ENCODE data around the gene PANX2.

Gene PANX2

DNA sequence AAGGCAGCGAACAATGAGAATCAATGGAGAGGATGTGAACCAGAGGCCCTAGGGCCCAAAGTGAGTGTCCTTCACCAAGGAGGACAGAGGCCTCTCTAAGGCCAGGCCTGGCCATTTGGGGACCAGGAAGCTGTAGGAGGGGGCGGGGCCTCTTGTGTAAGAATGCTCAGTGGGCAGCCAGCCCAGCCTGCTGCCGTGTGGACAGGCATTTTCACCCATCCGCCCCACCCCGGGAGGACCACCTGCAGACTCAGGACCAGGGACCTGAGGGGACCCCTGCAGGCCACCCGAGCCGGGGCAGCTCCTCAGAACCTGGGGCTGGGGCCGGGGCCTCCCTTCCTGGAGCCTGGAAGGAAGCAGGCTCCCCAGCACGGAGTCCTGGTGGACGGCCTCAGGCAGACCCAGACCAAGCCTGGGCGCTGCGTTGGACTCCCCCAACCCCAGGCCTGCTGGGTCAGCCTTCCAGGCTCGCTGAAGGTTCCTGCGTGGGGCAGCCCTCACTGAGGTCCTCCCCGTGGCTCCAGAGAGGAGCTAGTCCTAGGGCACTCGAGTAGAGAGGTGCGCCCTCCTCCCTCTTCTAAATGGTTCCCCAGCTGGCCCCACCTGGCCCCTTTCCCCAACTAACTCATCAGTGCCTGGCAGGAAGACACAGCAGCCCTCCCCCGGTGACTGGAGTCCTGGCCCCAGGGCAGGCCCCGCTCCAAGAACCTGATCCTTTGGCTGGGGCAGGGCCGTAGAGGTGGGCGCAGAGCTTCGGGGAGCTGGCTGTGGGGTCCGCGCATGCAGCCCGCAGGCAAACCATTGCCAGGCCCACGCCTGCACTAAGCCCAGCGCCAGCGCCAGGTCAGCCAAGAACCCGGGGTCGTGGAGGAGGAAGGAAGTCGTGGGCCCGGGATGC is 13.7 kb downstream of the PANX2 start:
- peak; percentile 68 for DNase-seq (ENCODE audit: low spot score)

DNA sequence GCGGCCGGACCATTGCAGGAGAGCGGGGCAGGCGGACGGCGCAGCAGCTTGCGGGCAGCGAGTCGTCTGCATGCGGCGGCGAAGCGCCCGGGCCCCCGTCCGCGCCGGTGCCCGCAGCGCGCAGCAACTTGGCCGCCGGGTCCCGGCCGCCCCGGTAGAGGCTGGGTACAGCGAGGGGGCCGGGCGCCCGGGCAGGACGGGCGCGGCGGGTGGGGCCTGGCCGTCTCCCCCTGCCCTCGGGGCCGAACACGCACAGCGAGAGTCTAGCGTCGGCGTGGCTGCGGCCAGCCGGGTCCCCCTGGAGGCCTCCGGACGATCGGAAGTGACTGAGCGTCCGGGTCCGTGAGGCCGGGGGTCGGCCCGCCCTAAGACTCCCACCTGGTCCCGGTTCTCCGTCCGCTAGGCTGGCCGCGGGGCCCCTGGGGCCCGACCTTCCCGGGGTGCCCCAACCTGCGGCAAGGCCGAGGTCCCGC is 14.4 kb downstream of the PANX2 start:
- no peak for DNase-seq (ENCODE audit: low spot score)

DNA sequence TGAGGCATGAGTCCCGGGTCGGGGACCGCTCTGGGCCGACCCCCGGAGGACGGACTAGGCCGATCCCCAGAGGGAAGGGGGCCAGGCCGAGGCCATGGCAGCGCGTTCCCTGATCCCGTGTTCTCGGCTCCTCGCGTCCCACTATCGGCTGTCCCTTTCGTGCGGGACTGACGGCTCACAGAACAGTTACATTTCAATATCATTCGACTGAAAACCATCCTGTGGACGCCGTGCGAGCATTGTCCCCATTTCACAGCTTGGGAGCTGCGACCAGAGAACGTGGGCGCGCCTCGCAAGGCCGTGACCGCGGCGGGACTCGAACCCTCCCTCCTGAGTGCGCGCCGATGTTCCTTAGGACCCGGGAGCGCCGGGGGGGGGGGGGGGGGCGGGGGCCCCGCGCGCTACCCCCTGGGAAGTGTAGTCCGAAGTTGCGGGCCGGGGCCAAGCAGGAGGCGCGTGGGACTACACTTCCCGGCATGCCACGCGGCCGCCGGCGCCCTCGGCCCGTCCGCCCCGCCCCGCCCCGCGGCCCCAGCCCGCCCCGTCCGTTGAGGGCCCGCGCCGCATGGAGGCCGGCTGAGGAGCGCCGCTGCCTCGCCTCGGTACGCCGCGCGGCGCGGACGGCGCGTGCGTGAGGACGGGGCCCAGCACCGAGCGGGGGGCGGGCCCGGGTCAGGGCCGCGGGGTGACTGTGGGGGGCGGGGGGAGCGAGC is 15.0 kb downstream of the PANX2 start, which contains the start of gene TRABD:
TRABD (plus strand) TSS at position 539 of the 713 bp plus-strand sequence. CDS start 7,148 bp downstream, outside the sequence.
- peak; percentile 93 for DNase-seq (ENCODE audit: low spot score)

DNA sequence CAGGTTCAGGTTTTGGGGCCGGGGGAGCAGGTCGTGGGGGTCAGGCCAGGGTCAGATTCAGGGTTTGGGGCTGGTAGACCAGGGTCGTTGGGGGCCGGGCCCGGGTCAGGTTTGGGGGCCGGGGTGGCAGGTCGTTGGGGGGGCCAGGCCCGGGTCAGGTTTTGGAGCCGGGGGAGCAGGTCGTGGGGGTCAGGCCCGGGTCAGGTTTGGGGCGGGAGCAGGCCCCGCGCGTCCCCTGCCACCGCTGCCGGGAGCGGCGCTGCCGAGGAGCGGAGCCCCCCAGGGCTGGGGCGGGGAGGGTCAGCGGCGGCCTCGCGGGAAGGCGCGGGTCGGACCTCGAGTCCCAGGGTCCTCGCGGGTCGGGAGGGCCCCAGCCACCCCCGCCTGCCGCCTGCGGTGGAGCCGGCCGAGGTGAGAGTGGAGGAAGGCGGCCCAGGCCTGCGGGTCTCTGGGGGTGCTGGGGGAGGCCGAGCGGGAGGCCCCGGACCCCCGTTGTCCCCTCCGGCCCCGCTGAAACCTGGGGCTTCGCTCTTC is 15.7 kb downstream of the PANX2 start:
- DNase-seq (ENCODE audit: low spot score): no peak

DNA sequence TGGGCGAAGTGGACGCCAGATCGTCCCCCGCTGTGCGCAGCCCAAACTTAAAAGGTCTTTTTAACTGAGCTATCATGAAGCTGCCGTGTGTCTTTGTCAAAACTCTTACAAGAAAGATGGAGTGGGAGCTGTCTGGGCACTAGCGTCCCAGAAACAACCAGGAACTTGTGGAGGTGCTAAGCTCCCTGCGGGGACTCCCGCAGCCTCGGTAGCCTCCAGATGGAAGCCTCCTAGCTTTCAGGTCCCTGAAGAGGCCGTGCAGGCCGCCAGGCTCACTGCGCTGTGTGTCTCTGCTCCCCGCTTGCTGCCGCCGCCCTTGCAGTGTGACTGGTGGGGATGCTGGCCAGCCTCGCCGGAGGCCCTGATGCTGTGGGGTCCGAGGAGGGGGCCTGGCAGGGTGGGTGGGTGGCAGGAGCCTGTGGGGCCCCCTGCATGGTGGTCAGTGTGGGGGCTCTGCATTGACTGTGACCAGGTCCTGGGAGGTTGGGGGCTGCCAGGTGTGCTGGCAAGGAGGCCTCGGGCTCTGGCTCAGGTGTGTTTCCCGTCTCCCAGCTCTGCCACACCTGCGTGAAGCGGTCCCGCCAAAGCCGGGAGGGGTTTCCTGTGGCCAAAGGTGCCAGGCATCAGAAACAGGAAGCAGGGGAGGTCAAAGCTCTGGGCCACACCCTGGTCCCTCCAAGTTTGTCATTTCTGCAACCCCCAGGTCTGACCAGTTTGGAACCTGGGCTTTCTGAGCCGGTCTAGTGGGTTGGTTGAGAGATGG is 16.4 kb downstream of the PANX2 start:
- no peak for DNase-seq (ENCODE audit: low spot score)

DNA sequence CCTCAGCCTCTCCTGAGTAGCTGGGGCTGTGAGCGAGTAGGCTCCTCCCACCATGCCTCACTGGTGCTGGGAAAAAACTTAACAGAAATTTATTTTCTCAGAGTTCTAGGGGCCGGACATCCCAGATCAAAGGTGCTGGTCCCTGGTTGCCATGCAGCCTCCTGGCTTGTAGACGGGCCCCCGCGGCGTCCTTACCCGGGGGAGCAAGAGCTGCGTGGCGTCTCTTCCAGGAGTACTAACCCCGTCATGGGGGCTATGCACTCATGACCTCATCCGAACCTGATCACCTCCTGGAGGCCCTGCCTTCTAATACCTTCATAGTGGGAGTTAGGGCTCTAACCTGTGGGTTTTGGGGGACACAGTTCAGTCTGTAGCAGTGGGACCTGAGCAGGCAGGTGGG is 17.8 kb downstream of the PANX2 start:
- DNase-seq (ENCODE audit: low spot score): no peak

DNA sequence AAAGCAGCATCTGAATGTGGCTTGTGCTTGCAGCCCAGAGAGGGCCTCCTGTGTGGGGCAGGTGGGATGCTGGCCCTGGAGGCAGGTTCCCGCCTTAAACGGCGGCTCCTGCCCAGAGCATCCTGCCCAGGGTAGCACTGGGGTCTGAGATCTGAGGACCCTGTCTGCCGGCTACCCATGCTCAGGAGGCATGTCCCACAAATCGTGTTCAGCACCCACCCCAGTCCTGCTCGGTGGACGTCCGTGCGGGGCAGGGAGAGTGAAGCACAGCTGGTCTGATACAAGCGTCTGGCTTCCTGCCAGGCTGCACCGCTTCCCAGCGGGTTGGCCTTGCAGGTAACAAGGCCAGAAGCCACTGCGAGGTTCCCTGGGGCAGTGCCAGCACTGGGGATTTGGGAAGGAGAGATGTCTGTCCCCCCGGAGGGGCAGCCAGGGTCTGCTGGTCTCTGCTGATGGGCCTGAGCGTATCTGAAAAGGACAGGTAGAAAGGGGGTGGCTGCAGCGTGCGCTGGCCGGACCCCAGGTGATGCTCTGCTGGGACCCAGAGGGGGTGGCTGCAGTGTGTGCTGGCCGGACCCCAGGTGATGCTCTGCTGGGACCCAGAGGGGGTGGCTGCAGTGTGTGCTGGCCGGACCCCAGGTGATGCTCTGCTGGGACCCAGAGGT is 18.8 kb downstream of the PANX2 start:
- DNase-seq (ENCODE audit: low spot score): no peak

DNA sequence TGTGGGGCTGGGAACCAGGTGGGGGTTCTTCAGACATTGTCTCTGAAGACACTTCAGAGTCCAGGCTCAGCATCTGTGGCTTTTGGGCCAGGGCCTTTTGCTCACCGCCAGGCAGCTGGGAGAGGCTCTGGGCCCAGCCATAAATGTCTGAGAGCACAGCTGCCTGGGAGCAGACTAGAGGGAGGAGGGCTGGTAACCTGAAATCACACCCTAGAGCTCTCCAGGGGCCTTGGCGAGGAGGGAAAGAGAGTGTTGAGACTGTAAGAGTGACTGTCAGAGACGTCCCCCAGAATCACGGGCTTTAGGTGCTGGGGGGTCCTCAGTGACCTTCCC is 19.3 kb downstream of the PANX2 start:
- DNase-seq (ENCODE audit: low spot score): no peak

DNA sequence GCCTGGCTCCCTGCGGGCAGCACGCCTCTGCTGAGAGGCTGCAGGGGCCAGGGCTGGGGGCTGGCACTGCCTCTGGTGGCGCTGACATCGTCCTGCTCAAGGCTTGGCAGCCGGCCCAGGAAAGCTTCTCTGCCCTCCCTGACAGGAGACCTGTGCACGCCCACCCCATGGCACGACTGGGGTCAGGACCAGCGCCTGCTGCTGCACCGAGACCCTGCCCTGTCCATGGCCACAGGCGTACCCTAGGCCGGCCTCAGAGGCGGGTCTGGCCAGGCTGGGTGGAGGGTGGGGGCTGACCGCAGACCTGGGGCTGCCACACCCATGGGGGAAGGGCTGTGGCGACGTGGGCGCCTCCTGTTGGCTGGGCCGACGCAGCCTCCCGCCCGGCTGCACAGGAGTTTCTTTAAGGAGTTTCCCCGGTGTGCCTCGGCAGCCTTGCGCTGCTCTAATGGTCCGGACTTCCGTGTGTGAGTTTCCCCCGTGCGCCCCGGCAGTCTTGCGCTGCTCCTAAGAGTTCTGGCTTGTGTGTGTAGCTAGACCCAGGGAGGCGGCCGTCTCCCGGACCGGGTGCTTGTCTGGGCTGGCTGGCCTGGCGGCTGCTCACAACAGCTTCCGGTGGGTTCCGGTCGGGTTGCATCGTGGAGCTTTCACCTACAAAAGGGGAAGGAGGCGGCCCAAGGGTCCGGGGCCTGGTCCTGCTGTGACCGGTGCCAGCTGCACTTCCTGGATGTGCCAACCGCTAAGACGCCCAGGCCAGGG is 19.8 kb downstream of the PANX2 start:
- no peak for DNase-seq (ENCODE audit: low spot score)

DNA sequence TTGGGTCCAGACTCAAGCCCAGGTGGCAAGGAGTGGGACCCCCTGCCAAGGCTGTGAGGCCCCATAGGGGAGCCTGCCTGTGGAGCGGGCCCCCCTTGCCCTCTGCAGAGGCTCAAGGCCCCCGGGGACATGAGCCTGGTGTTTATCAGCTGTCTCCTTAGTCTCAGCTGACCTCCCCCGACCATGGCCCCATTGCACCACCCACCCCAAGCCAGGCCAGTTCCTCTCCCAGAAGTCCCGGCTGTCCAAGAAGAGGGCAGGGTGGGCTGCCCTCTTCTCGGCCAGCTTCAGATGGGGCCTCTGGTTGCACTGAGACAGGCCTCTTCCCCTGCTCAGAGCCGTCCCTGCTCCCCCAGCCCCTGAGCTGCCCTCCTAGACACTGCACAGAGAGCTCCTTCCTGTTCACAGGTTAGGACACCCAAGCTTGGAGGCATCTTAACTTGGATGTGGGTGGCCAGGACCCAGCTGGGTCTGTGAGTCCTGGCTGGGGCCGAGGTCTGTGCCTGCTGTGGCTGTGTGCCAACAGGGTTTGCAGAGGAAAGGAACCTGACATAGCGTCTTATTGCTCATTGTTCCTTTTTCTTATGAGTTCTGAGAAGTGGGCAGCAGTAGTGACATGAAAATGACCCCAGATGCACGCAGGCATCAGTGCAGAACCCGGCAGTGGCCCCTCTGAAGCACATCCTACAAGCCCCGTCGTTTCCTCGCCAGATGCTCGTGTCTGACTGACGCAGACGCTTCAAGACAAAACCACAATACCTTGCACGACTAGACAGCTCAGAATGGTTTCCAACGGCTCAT is 20.6 kb downstream of the PANX2 start:
- no peak for DNase-seq (ENCODE audit: low spot score)

DNA sequence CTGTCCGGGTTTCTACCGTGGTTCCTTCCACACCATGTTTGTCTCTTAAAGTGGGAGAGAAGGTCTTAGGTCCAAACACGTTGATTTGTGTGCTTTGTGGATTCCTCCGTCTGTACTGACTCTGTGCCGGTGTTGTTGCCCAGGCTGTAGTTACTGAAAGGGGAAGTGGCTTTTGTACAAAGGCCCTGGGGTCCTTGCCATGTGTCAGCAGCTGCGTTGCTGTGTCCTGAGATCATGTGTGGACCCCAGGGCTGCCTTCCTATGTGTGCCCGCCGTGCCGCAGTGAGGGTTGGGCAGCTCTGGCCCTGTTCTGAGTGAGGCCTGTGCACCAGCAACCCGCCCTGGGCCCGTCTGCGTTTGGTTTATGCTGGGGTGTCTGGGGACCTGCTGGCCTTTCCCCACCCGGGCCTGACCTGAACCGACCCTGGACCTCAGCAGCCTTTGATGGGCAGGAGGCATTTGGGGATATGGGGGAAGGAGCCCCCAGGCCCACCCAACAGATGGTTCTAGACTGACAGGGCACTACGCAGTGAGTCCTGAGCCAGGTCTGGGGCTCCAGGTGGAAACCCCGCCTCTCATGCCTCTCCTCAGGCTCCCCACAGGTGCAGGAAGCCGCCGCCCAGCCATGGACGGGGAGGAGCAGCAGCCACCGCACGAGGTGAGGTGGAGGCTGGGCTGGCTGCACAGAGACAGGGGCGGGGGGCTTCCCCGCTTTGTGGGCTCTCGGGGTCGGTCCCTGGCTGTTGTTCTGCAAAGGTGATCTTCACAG is 22.1 kb downstream of the PANX2 start:
- DNase-seq (ENCODE audit: low spot score): no peak

DNA sequence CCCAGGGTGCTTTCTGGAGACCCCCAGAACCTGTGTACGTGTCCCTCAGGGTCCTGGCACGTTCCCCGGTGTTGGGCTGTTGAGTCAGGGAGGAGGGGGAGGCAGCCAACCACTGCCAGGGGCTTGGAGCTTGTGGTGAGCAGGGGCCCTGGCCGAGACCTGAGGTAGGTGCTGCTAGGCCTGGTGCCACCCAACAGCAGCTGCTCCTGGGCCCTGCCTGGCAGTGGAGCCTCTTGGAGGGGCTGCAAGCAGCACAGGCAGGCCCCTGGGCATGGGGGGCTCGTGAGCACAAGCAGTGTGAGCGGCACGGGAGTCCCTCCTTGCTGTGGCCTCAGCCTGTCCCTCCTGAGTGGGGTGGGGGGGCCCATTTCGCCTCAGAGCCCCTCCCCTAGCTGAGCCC is 23.1 kb downstream of the PANX2 start:
- no peak for DNase-seq (ENCODE audit: low spot score)

DNA sequence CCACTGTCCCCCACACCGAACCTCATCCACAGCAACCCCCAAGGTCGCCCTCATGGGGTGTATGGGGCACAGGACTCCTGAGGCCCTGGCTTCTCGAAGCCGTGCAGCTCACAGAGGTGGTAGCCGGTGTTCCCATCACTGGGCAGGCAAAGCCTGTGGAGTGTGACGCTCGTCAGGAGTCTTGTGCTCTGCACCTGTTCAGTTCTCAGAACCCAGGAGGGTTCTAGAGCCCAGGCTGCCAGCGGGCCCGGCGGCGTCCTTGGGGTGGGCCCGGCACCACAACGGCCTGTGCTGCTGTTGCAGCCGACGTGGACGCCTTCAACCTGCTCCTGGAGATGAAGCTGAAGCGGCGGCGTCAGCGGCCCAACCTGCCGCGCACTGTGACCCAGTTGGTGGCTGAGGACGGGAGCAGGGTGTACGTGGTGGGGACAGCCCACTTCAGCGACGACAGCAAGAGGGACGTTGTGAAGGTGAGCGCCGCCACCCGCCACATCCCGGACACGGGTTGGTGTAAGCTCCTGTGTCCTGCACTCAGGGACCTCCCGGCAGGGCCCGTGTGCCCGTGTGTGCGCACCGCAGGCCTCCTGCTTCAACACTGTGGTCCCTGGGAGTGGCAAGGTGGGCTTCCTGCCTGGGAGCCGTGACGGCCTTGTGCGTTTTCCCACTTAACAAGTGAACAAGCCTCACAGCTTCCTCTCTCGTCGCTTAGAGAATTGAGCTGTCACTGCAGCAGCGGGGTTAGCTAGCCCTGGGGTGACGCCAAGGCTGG is 23.7 kb downstream of the PANX2 start:
- DNase-seq (ENCODE audit: low spot score): no peak

DNA sequence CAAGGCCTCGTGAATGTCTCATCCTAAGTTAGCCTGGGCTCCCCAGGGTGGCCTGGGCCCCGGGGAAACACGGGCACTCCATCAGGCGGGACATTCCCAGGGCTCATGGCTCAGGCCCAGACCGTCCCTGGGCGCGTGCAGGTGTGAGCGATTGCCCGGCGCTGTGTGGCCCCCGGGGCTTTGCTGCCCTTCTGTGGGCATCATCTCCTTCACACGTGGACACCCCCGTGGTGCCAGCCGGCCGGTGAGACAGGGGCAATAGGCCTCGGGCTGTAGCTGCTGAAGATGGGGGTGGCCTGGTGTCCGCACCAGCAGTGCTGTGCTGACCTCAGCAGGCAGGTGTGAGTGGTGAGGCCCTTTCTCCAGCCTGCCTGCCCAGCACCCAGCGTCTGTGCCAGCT is 25.7 kb downstream of the PANX2 start:
- DNase-seq (ENCODE audit: low spot score): no peak

DNA sequence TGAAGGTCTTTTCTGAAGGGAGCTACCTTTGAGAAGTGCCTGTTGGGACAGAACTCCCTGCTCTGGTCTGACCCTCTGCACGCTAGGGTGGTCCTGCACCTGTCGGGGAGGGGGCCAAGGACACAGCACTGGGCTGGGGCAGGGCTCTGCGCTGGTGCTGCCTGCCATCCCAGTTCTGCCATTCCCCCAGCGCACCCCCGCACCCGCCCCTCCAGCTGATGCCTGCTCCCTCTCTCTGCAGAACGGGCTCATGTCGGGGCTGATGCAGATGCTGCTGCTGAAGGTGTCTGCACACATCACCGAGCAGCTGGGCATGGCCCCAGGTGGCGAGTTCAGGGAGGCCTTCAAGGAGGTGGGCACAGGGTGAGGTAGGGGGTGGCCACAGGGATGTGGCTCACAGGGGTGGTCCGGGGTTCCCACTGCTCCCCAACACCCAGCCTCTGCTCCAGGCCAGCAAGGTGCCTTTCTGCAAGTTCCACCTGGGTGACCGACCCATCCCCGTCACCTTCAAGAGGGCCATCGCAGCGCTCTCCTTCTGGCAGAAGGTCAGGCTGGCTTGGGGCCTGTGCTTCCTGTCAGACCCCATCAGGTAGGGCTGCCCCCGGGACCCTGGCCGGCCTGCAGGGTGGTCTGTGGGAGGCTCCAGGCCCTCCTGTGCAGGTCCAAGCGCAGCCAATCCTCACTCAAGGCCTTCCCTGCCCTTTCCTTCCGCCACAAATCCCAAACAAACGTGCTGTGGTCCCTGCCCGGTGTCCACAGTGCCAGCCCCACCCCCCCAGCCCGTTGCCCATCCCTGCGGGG is 26.7 kb downstream of the PANX2 start:
- no peak for DNase-seq (ENCODE audit: low spot score)

DNA sequence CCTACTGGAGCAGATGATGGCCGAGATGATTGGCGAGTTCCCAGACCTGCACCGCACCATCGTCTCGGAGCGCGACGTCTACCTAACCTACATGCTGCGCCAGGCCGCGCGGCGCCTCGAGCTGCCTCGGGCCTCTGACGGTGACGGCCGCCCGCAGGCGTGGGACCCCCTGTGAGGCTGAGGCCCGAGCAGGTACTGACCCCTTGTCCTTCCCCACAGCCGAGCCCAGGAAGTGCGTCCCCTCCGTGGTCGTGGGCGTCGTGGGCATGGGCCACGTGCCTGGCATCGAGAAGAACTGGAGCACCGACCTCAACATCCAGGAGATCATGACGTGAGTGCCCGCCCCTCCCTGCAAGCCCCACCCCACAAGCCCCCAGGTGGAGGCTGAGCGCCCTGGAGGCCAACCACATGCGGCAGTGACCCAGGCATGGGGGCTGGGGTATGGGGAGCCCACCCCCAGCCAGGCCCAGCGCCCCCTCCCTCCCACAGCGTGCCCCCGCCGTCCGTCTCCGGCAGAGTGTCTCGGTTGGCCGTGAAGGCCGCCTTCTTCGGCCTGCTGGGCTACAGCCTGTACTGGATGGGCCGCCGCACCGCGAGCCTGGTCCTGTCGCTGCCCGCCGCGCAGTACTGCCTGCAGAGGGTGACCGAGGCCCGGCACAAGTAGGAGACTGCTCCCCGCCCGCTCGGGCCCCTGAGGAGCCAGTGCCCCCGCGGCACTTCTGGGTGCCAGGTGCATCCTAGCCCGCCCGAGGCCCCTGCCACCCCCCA is 27.5 kb downstream of the PANX2 start:
- DNase-seq (ENCODE audit: low spot score): no peak

DNA sequence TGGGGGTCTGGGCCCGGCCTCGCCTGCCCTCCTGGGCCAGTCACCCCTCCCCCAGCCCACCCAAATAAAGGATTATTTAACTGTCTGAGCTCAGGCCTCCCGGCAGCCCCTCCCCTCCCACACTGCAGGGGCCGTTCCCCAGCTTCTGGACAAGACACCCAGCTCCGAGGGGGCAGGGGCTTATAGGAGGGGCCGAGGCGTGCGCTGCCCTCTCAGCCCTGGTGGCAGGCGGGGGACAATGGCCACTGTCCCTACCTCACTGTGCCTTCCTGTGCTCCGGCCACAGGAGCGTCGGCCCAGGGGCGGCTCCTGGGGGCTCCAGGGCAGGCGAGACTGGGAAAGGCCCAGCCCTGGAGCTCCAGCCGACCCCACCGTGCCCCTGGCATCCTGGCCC is 28.1 kb downstream of the PANX2 start:
- no peak for DNase-seq (ENCODE audit: low spot score)

All from Ammon's horn (tissue), 1 donor.